Hepatocyte (in vitro differentiated cells): ENCODE measurements around the gene CHEK2.

Experiments
- CTCF ChIP-seq: fragments of 200-600 bp; sonication (generic); IDR thresholded peaks from 2 replicates; pipeline ENCODE4 v1.5.1; 2016; ENCODE audit warnings: antibody characterized with exemption, mild to moderate bottlenecking; ENCODE audit not compliant: poor library complexity
- EZH2 ChIP-seq: fragments of 200-600 bp; sonication (generic); IDR thresholded peaks from 2 replicates; pipeline ENCODE4 v1.6.1; 2016; ENCODE audit warnings: antibody characterized with exemption, mild to moderate bottlenecking, borderline replicate concordance
- EZH2phosphoT487 ChIP-seq: fragments of 200-600 bp; sonication (generic); IDR thresholded peaks from one replicate; pipeline ENCODE4 v1.6.1; 2018; ENCODE audit warnings: antibody characterized with exemption, mild to moderate bottlenecking, low read depth, moderate library complexity; ENCODE audit not compliant: unreplicated experiment, severe bottlenecking

GRCh38 chr22:28670161-28670560 is 71.5 kb downstream of the CHEK2 start:
- TF ChIP-seq CTCF, result no peak
- TF ChIP-seq EZH2, result no peak
- TF ChIP-seq EZH2phosphoT487, result no peak
